NCI-H128 (cell line): ENCODE results near the gene KRTAP2-2.
"Not testable (repeated sequence)": the region's sequence is repeated elsewhere in the genome, so short reads cannot be mapped to it uniquely, and the experiment has no call there.

Experiments used
- DNase-seq: peaks from one replicate; lab custom pipeline; 2025; ENCODE audit not compliant: unreplicated experiment; lab: John Stamatoyannopoulos, UW

The KRTAP2-2 gene

GRCh38 chr17:41065016-41065689 is 10.1 kb upstream of the KRTAP2-2 start:
- DNase-seq, result not testable (repeated sequence)

- DNase-seq, result no peak
Observed at GRCh38 chr17:41064301-41064700, 9.3 kb upstream of the KRTAP2-2 start.

GRCh38 chr17:41063449-41063848 is 8.4 kb upstream of the KRTAP2-2 start:
- DNase-seq, result no peak

- no peak for DNase-seq
Observed at GRCh38 chr17:41061964-41062363, 6.9 kb upstream of the KRTAP2-2 start.

- no peak for DNase-seq
Observed at GRCh38 chr17:41060052-41060604, 5.1 kb upstream of the KRTAP2-2 start, which contains the start of gene KRTAP2-3. TSS of gene KRTAP2-3 (minus strand) at chr17:41060114. CDS start at chr17:41060050, 64 bp downstream.

- DNase-seq, result not testable (repeated sequence)
Observed at GRCh38 chr17:41059276-41060051, 4.4 kb upstream of the KRTAP2-2 start.

- DNase-seq, result no peak
Observed at GRCh38 chr17:41058741-41059140, 3.7 kb upstream of the KRTAP2-2 start.

- no peak for DNase-seq
Observed at GRCh38 chr17:41057547-41057946, 2.5 kb upstream of the KRTAP2-2 start.

- not testable (repeated sequence) for DNase-seq
Observed at GRCh38 chr17:41054556-41054955, 474 bp downstream of the KRTAP2-2 start.

- no peak for DNase-seq
Observed at GRCh38 chr17:41054025-41054424, 1.0 kb downstream of the KRTAP2-2 start.

GRCh38 chr17:41052566-41052965 is 2.5 kb downstream of the KRTAP2-2 start:
- no peak for DNase-seq

- no peak for DNase-seq
Observed at GRCh38 chr17:41049110-41049509, 5.9 kb downstream of the KRTAP2-2 start.

GRCh38 chr17:41048441-41048840 is 6.6 kb downstream of the KRTAP2-2 start:
- no peak for DNase-seq

- DNase-seq, result not testable (repeated sequence)
Observed at GRCh38 chr17:41046735-41047465, 8.1 kb downstream of the KRTAP2-2 start, which contains the start of gene KRTAP2-1. TSS of gene KRTAP2-1 (minus strand) at chr17:41047316. CDS start at chr17:41047267, 49 bp downstream.

GRCh38 chr17:41042953-41043352 is 12.1 kb downstream of the KRTAP2-2 start:
- no peak for DNase-seq

- not testable (repeated sequence) for DNase-seq
Observed at GRCh38 chr17:41040783-41041571, 14.1 kb downstream of the KRTAP2-2 start, which contains the start of gene KRTAP1-1. TSS of gene KRTAP1-1 (minus strand) at chr17:41041450. CDS start at chr17:41041397, 53 bp downstream.

- DNase-seq, result no peak
Observed at GRCh38 chr17:41037853-41038350, 17.1 kb downstream of the KRTAP2-2 start.

- not testable (repeated sequence) for DNase-seq
Observed at GRCh38 chr17:41034346-41034935, 20.6 kb downstream of the KRTAP2-2 start, which contains the start of gene KRTAP1-3. TSS of gene KRTAP1-3 (minus strand) at chr17:41034874. CDS start at chr17:41034821, 53 bp downstream.

GRCh38 chr17:41029633-41030245 is 25.3 kb downstream of the KRTAP2-2 start, which contains the start of gene KRTAP1-4:
TSS of gene KRTAP1-4 (minus strand) at chr17:41030195. CDS start at chr17:41030078, 117 bp downstream.
- no peak for DNase-seq
